ENCODE data around the gene INTS2. TPM values are rescaled to one million over a fixed set of nuclear protein-coding genes. Genes with fewer than 3 reads are reported as not detected.
A peak's percentile ranks its signal among the peaks of the same experiment; 100 is the strongest.

Gene INTS2
- 29.9 TPM for total RNA-seq
- polyA plus RNA-seq: 4.7 TPM

- Histone ChIP-seq H3K36me3 (ENCODE audit: insufficient read depth) (peaks cover 2% of the 10 kb centered on the region), H3K27ac (ENCODE audit: low read depth) (peak within 1 kb of the TSS; percentile 46), H3K4me1 (ENCODE audit: insufficient read depth) (no peaks in the 10 kb centered on the region), H3K4me3 (ENCODE audit: low read depth, low read length) (peak within 1 kb of the TSS; percentile 64)
- under 1% methylated on average over 58 of the region's 58 CpGs for WGBS
- peak; percentile 90 for DNase-seq (ENCODE audit: extremely low spot score)
Observed at GRCh38 chr17:61927208-61928100, at the start of gene INTS2. INTS2 (minus strand) TSS chr17:61927982; CDS start chr17:61926644, 1,338 bp downstream.

- no peaks in the 10 kb centered on the region for H3K4me1 ChIP-seq (ENCODE audit: insufficient read depth)
- DNase-seq (ENCODE audit: extremely low spot score): no peak
- H3K36me3 ChIP-seq (ENCODE audit: insufficient read depth): peaks cover 2% of the 10 kb centered on the region
- no peak overlapping the region for H3K4me3 ChIP-seq (ENCODE audit: low read depth, low read length)
- H3K27ac ChIP-seq (ENCODE audit: low read depth): no peak overlapping the region
- WGBS: 96% methylated on average over 7 of the region's 7 CpGs
Observed at GRCh38 chr17:61974115-61974514, 46.3 kb upstream of the INTS2 start.

- Histone ChIP-seq H3K36me3 (ENCODE audit: insufficient read depth) (peaks cover 4% of the 10 kb centered on the region), H3K4me3 (ENCODE audit: low read depth, low read length) (no peak overlapping the region), H3K4me1 (ENCODE audit: insufficient read depth) (no peaks in the 10 kb centered on the region), H3K27ac (ENCODE audit: low read depth) (no peak overlapping the region)
- DNase-seq (ENCODE audit: extremely low spot score): no peak
Observed at GRCh38 chr17:61972311-61972710, 44.5 kb upstream of the INTS2 start.

- H3K4me3 ChIP-seq (ENCODE audit: low read depth, low read length): no peak overlapping the region
- WGBS: 97% methylated on average over 1 of the region's 1 CpG
- DNase-seq (ENCODE audit: extremely low spot score): no peak
- peaks cover 9% of the 10 kb centered on the region for H3K36me3 ChIP-seq (ENCODE audit: insufficient read depth)
- H3K27ac ChIP-seq (ENCODE audit: low read depth): no peak overlapping the region
- no peaks in the 10 kb centered on the region for H3K4me1 ChIP-seq (ENCODE audit: insufficient read depth)
Observed at GRCh38 chr17:61970030-61970429, 42.2 kb upstream of the INTS2 start.

GRCh38 chr17:61968757-61969156 is 41.0 kb upstream of the INTS2 start:
- 96% methylated on average over 5 of the region's 5 CpGs for WGBS
- Histone ChIP-seq H3K4me3 (ENCODE audit: low read depth, low read length) (no peak overlapping the region), H3K4me1 (ENCODE audit: insufficient read depth) (no peaks in the 10 kb centered on the region), H3K27ac (ENCODE audit: low read depth) (no peak overlapping the region), H3K36me3 (ENCODE audit: insufficient read depth) (peaks cover 17% of the 10 kb centered on the region)
- no peak for DNase-seq (ENCODE audit: extremely low spot score)

- WGBS: 89% methylated on average over 2 of the region's 2 CpGs
- DNase-seq (ENCODE audit: extremely low spot score): no peak
- H3K4me3 ChIP-seq (ENCODE audit: low read depth, low read length): no peak overlapping the region
- H3K36me3 ChIP-seq (ENCODE audit: insufficient read depth): peaks cover 17% of the 10 kb centered on the region
- H3K27ac ChIP-seq (ENCODE audit: low read depth): no peak overlapping the region
- no peaks in the 10 kb centered on the region for H3K4me1 ChIP-seq (ENCODE audit: insufficient read depth)
Observed at GRCh38 chr17:61967729-61968128, 39.9 kb upstream of the INTS2 start.

- no peak for DNase-seq (ENCODE audit: extremely low spot score)
- 0% methylated on average over 1 of the region's 1 CpG for WGBS
- Histone ChIP-seq H3K36me3 (ENCODE audit: insufficient read depth) (peaks cover 15% of the 10 kb centered on the region), H3K27ac (ENCODE audit: low read depth) (no peak overlapping the region), H3K4me1 (ENCODE audit: insufficient read depth) (no peaks in the 10 kb centered on the region), H3K4me3 (ENCODE audit: low read depth, low read length) (no peak overlapping the region)
Observed at GRCh38 chr17:61966191-61966590, 38.4 kb upstream of the INTS2 start.

- Histone ChIP-seq H3K27ac (ENCODE audit: low read depth) (no peak overlapping the region), H3K36me3 (ENCODE audit: insufficient read depth) (peaks cover 8% of the 10 kb centered on the region), H3K4me3 (ENCODE audit: low read depth, low read length) (no peak overlapping the region), H3K4me1 (ENCODE audit: insufficient read depth) (no peaks in the 10 kb centered on the region)
- DNase-seq (ENCODE audit: extremely low spot score): no peak
- WGBS: 82% methylated on average over 4 of the region's 4 CpGs
Observed at GRCh38 chr17:61955619-61956018, 27.8 kb upstream of the INTS2 start.

- no peak for DNase-seq (ENCODE audit: extremely low spot score)
- H3K4me3 ChIP-seq (ENCODE audit: low read depth, low read length): no peak overlapping the region
- H3K36me3 ChIP-seq (ENCODE audit: insufficient read depth): peaks cover 7% of the 10 kb centered on the region
- no peak overlapping the region for H3K27ac ChIP-seq (ENCODE audit: low read depth)
- WGBS: 81% methylated on average over 3 of the region's 3 CpGs
- H3K4me1 ChIP-seq (ENCODE audit: insufficient read depth): no peaks in the 10 kb centered on the region
Observed at GRCh38 chr17:61947367-61948078, 19.7 kb upstream of the INTS2 start.

GRCh38 chr17:61946359-61946758 is 18.6 kb upstream of the INTS2 start:
- Histone ChIP-seq H3K36me3 (ENCODE audit: insufficient read depth) (peaks cover 7% of the 10 kb centered on the region), H3K27ac (ENCODE audit: low read depth) (no peak overlapping the region), H3K4me3 (ENCODE audit: low read depth, low read length) (no peak overlapping the region), H3K4me1 (ENCODE audit: insufficient read depth) (no peaks in the 10 kb centered on the region)
- 82% methylated on average over 2 of the region's 2 CpGs for WGBS
- no peak for DNase-seq (ENCODE audit: extremely low spot score)

GRCh38 chr17:61943117-61943516 is 15.3 kb upstream of the INTS2 start:
- 92% methylated on average over 1 of the region's 1 CpG for WGBS
- Histone ChIP-seq H3K4me3 (ENCODE audit: low read depth, low read length) (no peak overlapping the region), H3K4me1 (ENCODE audit: insufficient read depth) (no peaks in the 10 kb centered on the region), H3K36me3 (ENCODE audit: insufficient read depth) (no peaks in the 10 kb centered on the region), H3K27ac (ENCODE audit: low read depth) (no peak overlapping the region)
- DNase-seq (ENCODE audit: extremely low spot score): no peak

GRCh38 chr17:61942085-61942484 is 14.3 kb upstream of the INTS2 start:
- WGBS: 97% methylated on average over 2 of the region's 2 CpGs
- no peak overlapping the region for H3K4me3 ChIP-seq (ENCODE audit: low read depth, low read length)
- no peak for DNase-seq (ENCODE audit: extremely low spot score)
- no peaks in the 10 kb centered on the region for H3K4me1 ChIP-seq (ENCODE audit: insufficient read depth)
- no peaks in the 10 kb centered on the region for H3K36me3 ChIP-seq (ENCODE audit: insufficient read depth)
- no peak overlapping the region for H3K27ac ChIP-seq (ENCODE audit: low read depth)

- DNase-seq (ENCODE audit: extremely low spot score): no peak
- H3K4me1 ChIP-seq (ENCODE audit: insufficient read depth): no peaks in the 10 kb centered on the region
- peak overlapping the region; percentile 34 for H3K27ac ChIP-seq (ENCODE audit: low read depth)
- H3K36me3 ChIP-seq (ENCODE audit: insufficient read depth): peaks cover 2% of the 10 kb centered on the region
- H3K4me3 ChIP-seq (ENCODE audit: low read depth, low read length): peak overlapping the region; percentile 20
- WGBS: 49% methylated on average over 4 of the region's 4 CpGs
Observed at GRCh38 chr17:61928101-61928436, 287 bp upstream of the INTS2 start.

GRCh38 chr17:61926826-61927207 is 965 bp downstream of the INTS2 start:
- WGBS: 7% methylated on average over 4 of the region's 4 CpGs
- peak overlapping the region; percentile 30 for H3K27ac ChIP-seq (ENCODE audit: low read depth)
- H3K4me3 ChIP-seq (ENCODE audit: low read depth, low read length): peak overlapping the region; percentile 64
- no peaks in the 10 kb centered on the region for H3K4me1 ChIP-seq (ENCODE audit: insufficient read depth)
- peaks cover 2% of the 10 kb centered on the region for H3K36me3 ChIP-seq (ENCODE audit: insufficient read depth)
- DNase-seq (ENCODE audit: extremely low spot score): peak; percentile 6

Measured in urinary bladder (tissue), 4 donors.